Effector CD4-positive, alpha-beta T cell (primary cell): Measurements from ENCODE around the gene CA12.

ENCODE experiments used
- DNase-seq: peaks from one replicate; pipeline ENCODE4 v3.0.0-alpha.2; 2020

CA12 gene

GRCh38 chr15:63374686-63375520, 6.7 kb downstream of the CA12 start:
- DNase-seq = no peak

- no peak for DNase-seq
These were observed 7.6 kb downstream of the CA12 start for GRCh38 chr15:63373866-63374548.

GRCh38 chr15:63373330-63373729, 8.3 kb downstream of the CA12 start:
- DNase-seq = no peak

GRCh38 chr15:63372753-63373152, 8.9 kb downstream of the CA12 start:
- DNase-seq = no peak

- DNase-seq = no peak
These were observed 9.5 kb downstream of the CA12 start for GRCh38 chr15:63372018-63372705.

- no peak for DNase-seq
These were observed 10.2 kb downstream of the CA12 start for GRCh38 chr15:63371297-63371918.

GRCh38 chr15:63370764-63371163, 10.9 kb downstream of the CA12 start:
- DNase-seq = no peak

- DNase-seq = no peak
These were observed 11.9 kb downstream of the CA12 start for GRCh38 chr15:63369781-63370180.

GRCh38 chr15:63369296-63369695, 12.3 kb downstream of the CA12 start:
- DNase-seq = no peak

GRCh38 chr15:63368503-63368902, 13.1 kb downstream of the CA12 start:
- DNase-seq = no peak

- DNase-seq = no peak
These were observed 13.7 kb downstream of the CA12 start for GRCh38 chr15:63367900-63368299.

- DNase-seq = no peak
These were observed 14.3 kb downstream of the CA12 start for GRCh38 chr15:63367390-63367789.

- no peak for DNase-seq
These were observed 15.2 kb downstream of the CA12 start for GRCh38 chr15:63366451-63366850.

- no peak for DNase-seq
These were observed 16.4 kb downstream of the CA12 start for GRCh38 chr15:63365273-63365680.

- DNase-seq = no peak
These were observed 17.0 kb downstream of the CA12 start for GRCh38 chr15:63364399-63365272.

- DNase-seq = no peak
These were observed 18.4 kb downstream of the CA12 start for GRCh38 chr15:63363292-63363691.

- DNase-seq = no peak
These were observed 18.8 kb downstream of the CA12 start for GRCh38 chr15:63362885-63363284.

- no peak for DNase-seq
These were observed 19.4 kb downstream of the CA12 start for GRCh38 chr15:63362196-63362595.

- no peak for DNase-seq
These were observed 21.5 kb downstream of the CA12 start for GRCh38 chr15:63360170-63360569.

- DNase-seq = no peak
These were observed 23.2 kb downstream of the CA12 start for GRCh38 chr15:63358241-63359029.

GRCh38 chr15:63357731-63358130, 23.9 kb downstream of the CA12 start:
- DNase-seq = no peak
